Jurkat, Clone E6-1 (cell line): ENCODE data around the gene POLR2A.

Source experiments
- DNase-seq: peaks from one replicate; pipeline ENCODE4 v3.0.0-alpha.2; 2011; ENCODE audit warnings: low read depth, low spot score
- H3K4me3 ChIP-seq: 2 replicates; pipeline ENCODE4 v1.5.1; 2011; ENCODE audit warnings: mild to moderate bottlenecking, low read length, control low read depth, moderate library complexity

The POLR2A gene

DNA sequence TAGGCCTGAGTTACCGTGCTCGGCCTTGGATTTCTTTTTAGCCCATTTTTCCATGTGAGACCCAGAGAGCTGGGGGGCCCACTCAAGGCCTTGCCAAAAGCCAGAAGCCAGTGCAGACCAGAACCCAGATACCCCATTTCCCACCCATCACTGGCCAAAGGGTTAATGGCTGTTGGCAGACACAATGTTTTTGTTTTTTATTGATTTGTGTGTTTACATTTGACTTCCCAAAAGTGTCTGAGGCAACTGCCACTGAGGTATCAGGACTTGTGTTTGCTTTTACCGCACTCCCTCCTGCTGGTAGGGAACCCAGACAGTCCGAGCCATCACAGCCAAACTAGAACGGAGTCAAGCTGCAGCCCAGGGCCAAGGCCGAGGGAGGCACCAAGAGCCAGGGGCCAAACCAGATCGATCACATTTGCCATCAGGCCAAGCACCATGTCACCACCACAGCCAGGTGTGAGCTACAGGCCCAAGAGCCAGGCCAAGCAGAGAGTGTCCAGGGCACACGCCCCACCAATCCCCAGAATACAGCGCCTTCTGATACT, 57.0 kb downstream of the POLR2A start:
- DNase-seq = no peak
- H3K4me3 ChIP-seq = no peak overlapping the region

DNA sequence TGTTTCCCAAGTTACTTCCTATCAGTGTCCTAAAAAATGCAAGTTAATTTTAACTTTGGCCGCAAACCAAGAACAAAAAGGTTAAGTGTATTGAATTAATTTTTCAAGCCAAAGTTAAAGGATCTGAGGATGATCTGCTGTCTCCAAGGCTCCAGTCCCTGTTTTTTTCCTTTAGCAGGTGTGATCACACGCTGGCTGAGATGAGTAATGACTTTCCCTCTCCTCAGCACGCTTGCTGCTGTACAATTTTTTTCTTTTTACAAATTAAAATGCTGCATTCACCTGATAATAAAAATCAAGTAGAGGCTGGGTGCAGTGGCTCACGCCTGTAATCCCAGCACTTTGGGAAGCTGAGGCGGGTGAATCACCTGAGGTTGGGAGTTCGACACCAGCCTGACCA, 60.7 kb downstream of the POLR2A start:
- no peak overlapping the region for H3K4me3 ChIP-seq
- DNase-seq = no peak

DNA sequence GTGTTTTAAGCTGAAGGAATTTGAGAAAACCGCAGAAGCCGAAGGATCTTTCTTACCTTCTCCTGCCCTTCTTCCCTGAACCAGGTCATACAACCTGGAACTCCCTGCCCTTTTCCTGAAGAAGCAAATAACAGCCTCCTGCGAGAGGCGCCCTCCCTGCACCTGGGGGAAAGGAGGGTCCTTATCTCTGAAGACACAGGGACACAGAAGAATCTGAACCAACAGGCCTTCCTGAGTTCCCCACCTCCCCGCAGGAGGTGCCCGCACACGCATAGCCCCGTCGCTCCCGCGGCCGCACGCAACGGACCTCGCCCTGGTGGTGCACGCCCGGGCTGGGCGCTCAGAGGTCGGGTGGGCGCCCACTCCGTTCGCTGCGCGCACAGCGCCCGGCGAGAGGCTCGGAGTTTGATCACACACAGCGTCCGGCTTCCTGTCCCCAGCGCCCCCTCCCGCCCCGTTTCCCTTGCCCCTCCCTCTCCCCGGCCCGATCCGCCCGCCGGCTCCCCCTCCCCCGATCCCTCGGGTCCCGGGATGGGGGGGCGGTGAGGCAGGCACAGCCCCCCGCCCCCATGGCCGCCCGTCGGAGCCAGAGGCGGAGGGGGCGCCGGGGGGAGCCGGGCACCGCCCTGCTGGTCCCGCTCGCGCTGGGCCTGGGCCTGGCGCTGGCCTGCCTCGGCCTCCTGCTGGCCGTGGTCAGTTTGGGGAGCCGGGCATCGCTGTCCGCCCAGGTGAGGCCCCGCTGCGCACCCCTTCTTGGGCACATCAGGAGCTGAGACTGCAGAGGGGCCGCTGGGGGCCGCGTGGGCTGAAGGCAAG, 64.6 kb downstream of the POLR2A start, which contains the start of gene TNFSF12:
TNFSF12 (plus strand) TSS at position 474 of the 816 bp plus-strand sequence; CDS start at position 570, 96 bp downstream.
- DNase-seq = no peak
- peak within 1 kb of the TSS; percentile 50 for H3K4me3 ChIP-seq
